Measurements from ENCODE around the gene NEK7. TPM values are rescaled to one million over a fixed set of nuclear protein-coding genes. Genes with fewer than 3 reads are reported as not detected.

NEK7 gene
- total and polyA plus RNA-seq, 2 of the 4 experiments (the other 2 are of a cell fraction), result 89.0 to 467 TPM

- no peak overlapping the region for H3K14ac ChIP-seq (replicated peaks; ENCODE audit: low read depth, low read length)
- no peaks in the 10 kb centered on the region for H3K9me1 ChIP-seq (ENCODE audit: insufficient read depth, low read length)
- H3K9me3 ChIP-seq (ENCODE audit: control insufficient read depth, insufficient read depth, low read length), result no peaks in the 10 kb centered on the region
- H3K36me3 ChIP-seq (ENCODE audit: control insufficient read depth, insufficient read depth, low read length), result no peaks in the 10 kb centered on the region
- no peak overlapping the region for H2BK5ac ChIP-seq (ENCODE audit: low read depth, low read length, poor library complexity, severe bottlenecking)
- H3K56ac ChIP-seq (ENCODE audit: extremely low read depth, insufficient read depth, low read length), result no peak overlapping the region
- no peak overlapping the region for H4K91ac ChIP-seq (ENCODE audit: insufficient read depth, low read depth, low read length)
- H3K9ac ChIP-seq (ENCODE audit: low read depth, low read length), result no peak overlapping the region
- intact Hi-C loops (cut with micrococcal nuclease) (no loop called here), in situ Hi-C loops (cut with MboI; ENCODE audit: low sequenced_read_pairs) (no loop called here), dilution Hi-C loops (cut with HindIII; ENCODE audit: low sequenced_read_pairs, unreplicated experiment) (no loop called here)
- H2AFZ ChIP-seq (replicated peaks; ENCODE audit: low read length, poor library complexity), result no peak overlapping the region
- H3K23ac ChIP-seq (ENCODE audit: low read depth, low read length), result no peak overlapping the region
- H4K8ac ChIP-seq (ENCODE audit: low read depth in 2 of 2, low read length in 2 of 2), result no peak overlapping the region
- no peaks in the 10 kb centered on the region for H4K20me1 ChIP-seq (ENCODE audit: insufficient read depth, low read length)
- no peak overlapping the region for H3K4me2 ChIP-seq (ENCODE audit: low read depth, low read length)
- CTCF ChIA-PET, result interaction anchor here (0.9 to 1.0 kb wide), 2 partner anchors 9 to 16 kb away, joined by 3 read pairs; no protein-coding TSS in a partner anchor
- H3K4me3 ChIP-seq (ENCODE audit: insufficient read depth, low read depth, low read length), result no peak overlapping the region
- POLR2A ChIA-PET (ENCODE audit: unreplicated experiment), result no interaction called here
- H2AK5ac ChIP-seq (ENCODE audit: low read depth, low read length), result no peak overlapping the region
- H3K18ac ChIP-seq (ENCODE audit: low read depth, low read length), result no peak overlapping the region
- H3K4ac ChIP-seq (ENCODE audit: low read depth, low read length), result no peak overlapping the region
- no peak overlapping the region for H2AK9ac ChIP-seq (replicated peaks; ENCODE audit: low read depth, low read length, poor library complexity)
- no peaks in the 10 kb centered on the region for H3K27me3 ChIP-seq (ENCODE audit: control insufficient read depth, insufficient read depth, low read length)
- TF ChIP-seq CHD1 (IDR thresholded peaks at IDR 0.05; ENCODE audit: low read depth, low read length), result no peak
- TF ChIP-seq POLR2A (IDR thresholded peaks at IDR 0.05; ENCODE audit: low read depth, low read length), result no peak
- no peak for TF ChIP-seq ELK1 (IDR thresholded peaks at IDR 0.05; ENCODE audit: borderline replicate concordance, low read depth, low read length)
- TF ChIP-seq CTCF (conservative IDR thresholded peaks at IDR 0.05; ENCODE audit: low read depth, low read length), result no peak
- TF ChIP-seq RAD21 (IDR thresholded peaks at IDR 0.05; ENCODE audit: low read length), result no peak
- no peak for TF ChIP-seq FOS (IDR thresholded peaks at IDR 0.05; ENCODE audit: low read depth, low read length)
- TF ChIP-seq BHLHE40 (IDR thresholded peaks at IDR 0.05; ENCODE audit: low read depth, low read length), result no peak
- no peak for TF ChIP-seq RFX5 (IDR thresholded peaks at IDR 0.05; ENCODE audit: low read depth, low read length)
- no peak for TF ChIP-seq CEBPB (IDR thresholded peaks at IDR 0.05; ENCODE audit: low read depth, low read length)
- TF ChIP-seq RCOR1 (IDR thresholded peaks at IDR 0.05; ENCODE audit: insufficient replicate concordance, low read length), result no peak
- TF ChIP-seq USF2 (IDR thresholded peaks at IDR 0.05; ENCODE audit: low read depth, low read length), result no peak
- no peak for TF ChIP-seq MXI1 (IDR thresholded peaks at IDR 0.05; ENCODE audit: borderline replicate concordance, low read depth, low read length)
- TF ChIP-seq SMC3 (IDR thresholded peaks at IDR 0.05; ENCODE audit: low read depth, low read length), result no peak
- TF ChIP-seq MAFK (IDR thresholded peaks at IDR 0.05; ENCODE audit: low read depth, low read length), result no peak
- no peak for TF ChIP-seq MAZ (IDR thresholded peaks at IDR 0.05; ENCODE audit: borderline replicate concordance, low read depth, low read length)
- TF ChIP-seq NFE2L2 (IDR thresholded peaks at IDR 0.05; ENCODE audit: low read depth, low read length), result no peak
- WGBS, 2 experiments (ENCODE audit: extremely low coverage in 2 of 2, insufficient read length in 1 of 2), result no CpG with 5 or more reads among the region's 1 CpG
- no peaks in the 10 kb centered on the region; the same call in 1 of the 2 replicates for H3K4me1 ChIP-seq (ENCODE audit: control insufficient read depth, insufficient read depth, low read length)
- no TSS peak for BruUV-seq (replicated peaks)
- no peak overlapping the region for H2BK20ac ChIP-seq (ENCODE audit: low read depth, low read length)
- H2BK15ac ChIP-seq (ENCODE audit: low read depth, low read length), result no peak overlapping the region
- no peak for ATAC-seq (ENCODE audit: low read depth)
- DNase-seq, result no peak
- H4K5ac ChIP-seq (ENCODE audit: low read depth, low read length), result no peak overlapping the region
- H3K79me1 ChIP-seq (ENCODE audit: low read depth in 1 of 2, low read length in 2 of 2), result no peaks in the 10 kb centered on the region
- H2BK120ac ChIP-seq (ENCODE audit: low read depth, low read length), result no peak overlapping the region
- no peak overlapping the region for H3K27ac ChIP-seq (ENCODE audit: insufficient read depth, low read length)
Observed at GRCh38 chr1:198335663-198336062, 178.9 kb downstream of the NEK7 start.
